Prostate gland (tissue), 2 donors: ENCODE data around the gene DSCAM.

Source experiments
- CTCF ChIP-seq, 4 experiments: fragments of 200-600 bp in 2 of 4; fragments of 450-650 bp in 2 of 4; sonication (generic) in 2 of 4; IDR thresholded peaks; 1 replicate in 3 of 4; 2 replicates in 1 of 4; pipeline ENCODE4 v1.5.1; 2016 to 2019; ENCODE audit warnings: antibody characterized with exemption in 4 of 4, mild to moderate bottlenecking in 2 of 4, moderate library complexity in 2 of 4
- POLR2A ChIP-seq: fragments of 450-650 bp; IDR thresholded peaks from one replicate; pipeline ENCODE4 v1.6.1; 2016; ENCODE audit warnings: antibody characterized with exemption, mild to moderate bottlenecking
- POLR2AphosphoS5 ChIP-seq: sonication (generic); formaldehyde crosslinking; IDR thresholded peaks from one replicate; pipeline ENCODE4 v1.6.1; 2017; ENCODE audit warnings: antibody characterized with exemption

GRCh38 chr21:40140675-40141074, 706.3 kb downstream of the DSCAM start:
- TF ChIP-seq CTCF (IDR thresholded peaks at IDR 0.05) (no peak), POLR2A (no peak), POLR2AphosphoS5 (no peak)
